Stimulated activated naive CD4-positive, alpha-beta T cell (primary cell): ENCODE data around the gene INSC.
"Not testable (repeated sequence)": the region's sequence is repeated elsewhere in the genome, so short reads cannot be mapped to it uniquely, and the experiment has no call there.

Experiments used
- DNase-seq, 6 experiments: peaks; one replicate each; lab custom pipeline; 2025; lab: John Stamatoyannopoulos, UW

INSC gene

GRCh38 chr11:15114501-15115475 is at the start of gene INSC:
Gene INSC (plus strand): TSS chr11:15114923. CDS start chr11:15149175, 34,252 bp downstream.
- DNase-seq: no peak

- DNase-seq: not testable (repeated sequence)
Measured at GRCh38 chr11:15069751-15070150, 45.0 kb upstream of the INSC start.

GRCh38 chr11:15071556-15072255 is 43.0 kb upstream of the INSC start:
- DNase-seq: no peak

- no peak for DNase-seq
Measured at GRCh38 chr11:15072551-15073143, 42.1 kb upstream of the INSC start.

GRCh38 chr11:15073361-15074205 is 41.1 kb upstream of the INSC start, which contains the start of gene CALCB:
Gene CALCB (plus strand): TSS chr11:15073593. CDS start chr11:15074719, 1,126 bp downstream.
- DNase-seq: peak in 2 of 6 experiments; percentile 6 to 54

- DNase-seq: peak; percentile 59 to 79 (median 66)
Measured at GRCh38 chr11:15074206-15075161, 40.2 kb upstream of the INSC start.

- no peak for DNase-seq
Measured at GRCh38 chr11:15075162-15075526, 39.6 kb upstream of the INSC start.

- DNase-seq: no peak
Measured at GRCh38 chr11:15091175-15091574, 23.5 kb upstream of the INSC start.

GRCh38 chr11:15091625-15092024 is 23.1 kb upstream of the INSC start:
- DNase-seq: no peak

GRCh38 chr11:15093432-15093831 is 21.3 kb upstream of the INSC start:
- DNase-seq: no peak

- no peak for DNase-seq
Measured at GRCh38 chr11:15095736-15096228, 18.9 kb upstream of the INSC start.

- no peak for DNase-seq
Measured at GRCh38 chr11:15097411-15097810, 17.3 kb upstream of the INSC start.

GRCh38 chr11:15099267-15099666 is 15.5 kb upstream of the INSC start:
- DNase-seq: no peak

- peak in 3 of 6 experiments; percentile 10 to 24 (median 14) for DNase-seq
Measured at GRCh38 chr11:15101072-15101709, 13.5 kb upstream of the INSC start.

- no peak for DNase-seq
Measured at GRCh38 chr11:15104166-15104565, 10.6 kb upstream of the INSC start.

GRCh38 chr11:15106201-15106965 is 8.3 kb upstream of the INSC start:
- no peak for DNase-seq

- DNase-seq: no peak
Measured at GRCh38 chr11:15107730-15108515, 6.8 kb upstream of the INSC start.

- DNase-seq: no peak
Measured at GRCh38 chr11:15108592-15109130, 6.1 kb upstream of the INSC start.
